PFSK-1 (cell line): Measurements from ENCODE around the gene FUCA2.

Experiments used
- POLR2AphosphoS5 ChIP-seq: IDR thresholded peaks from 2 replicates; pipeline ENCODE4 v1.6.1; 2012; ENCODE audit warnings: low read depth, mild to moderate bottlenecking, control low read depth, low read length, moderate library complexity
- TAF1 ChIP-seq: IDR thresholded peaks from 2 replicates; pipeline ENCODE4 v1.6.1; 2012; ENCODE audit warnings: low read length, control low read depth, borderline replicate concordance; ENCODE audit not compliant: insufficient read depth

DNA sequence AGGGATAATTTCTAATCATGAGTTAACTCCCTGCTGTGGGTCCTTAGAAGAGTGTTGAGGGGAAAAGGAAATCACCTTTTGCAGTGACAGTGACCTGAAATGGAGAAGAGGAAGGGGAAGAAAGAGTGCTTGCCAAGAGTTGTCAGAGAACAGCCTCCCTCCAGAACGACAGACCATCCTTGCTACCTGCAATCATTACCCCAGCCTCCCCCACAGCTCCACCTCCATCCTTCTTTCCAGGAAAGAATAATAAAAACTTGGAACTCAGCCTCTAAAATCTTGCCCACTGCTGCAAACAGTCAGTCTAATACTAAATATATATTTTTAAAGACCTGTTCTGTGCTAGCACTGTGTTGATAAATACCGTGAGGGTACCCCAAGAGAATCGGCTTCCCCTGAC is 28.7 kb upstream of the FUCA2 start:
- TF ChIP-seq POLR2AphosphoS5 (no peak), TAF1 (no peak)
